ENCODE data around the gene RMND5B. TPM values are rescaled to one million over a fixed set of nuclear protein-coding genes. Genes with fewer than 3 reads are reported as not detected.

The RMND5B gene
- total RNA-seq, 1 experiment from 2014 or later, result 24.1 TPM

DNA sequence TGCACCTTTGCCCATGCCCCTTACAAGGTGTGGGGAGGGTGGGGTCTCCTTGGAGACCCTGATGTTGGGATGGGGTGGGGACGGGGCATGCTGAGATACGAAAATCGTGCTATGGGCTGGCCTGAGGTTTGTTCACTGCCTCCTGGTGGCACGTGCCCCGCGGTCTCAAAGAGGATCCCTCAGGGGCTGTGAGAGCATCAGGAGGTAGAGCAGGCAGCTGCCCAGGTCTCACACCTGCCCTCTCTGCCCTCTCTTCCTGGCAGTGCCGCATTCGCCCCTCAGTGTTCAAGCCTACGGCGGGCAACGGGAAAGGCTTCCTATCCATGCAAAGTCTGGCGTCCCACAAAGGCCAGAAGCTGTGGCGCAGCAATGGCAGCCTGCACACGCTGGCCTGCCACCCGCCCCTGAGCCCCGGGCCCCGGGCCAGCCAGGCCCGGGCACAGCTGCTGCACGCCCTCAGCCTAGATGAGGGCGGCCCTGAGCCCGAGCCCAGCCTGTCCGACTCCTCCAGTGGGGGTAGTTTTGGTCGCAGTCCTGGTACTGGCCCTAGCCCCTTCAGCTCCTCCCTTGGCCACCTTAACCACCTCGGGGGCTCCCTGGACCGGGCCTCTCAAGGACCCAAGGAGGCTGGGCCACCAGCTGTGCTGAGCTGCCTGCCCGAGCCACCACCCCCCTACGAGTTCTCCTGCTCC is 10.8 kb upstream of the RMND5B start:
- H3K4me3 ChIP-seq (replicated peaks in 1 of 2; ENCODE audit: low read depth in 1 of 2, low read length in 2 of 2), result no peak overlapping the region

More for the DNA sequence above, 10.8 kb upstream of the RMND5B start:
- H4K20me1 ChIP-seq (ENCODE audit: insufficient read depth), result no peaks in the 10 kb centered on the region
- no TSS peak for BruUV-seq (replicated peaks)
- H3K4me2 ChIP-seq (ENCODE audit: low read length), result no peak overlapping the region
- peaks cover 8% of the 10 kb centered on the region; the same call in 1 of the 2 replicates for H3K79me2 ChIP-seq (ENCODE audit: insufficient read depth, low read length)
- H2AFZ ChIP-seq (ENCODE audit: low read depth, low read length, poor library complexity, severe bottlenecking), result no peak overlapping the region
- H3K27ac ChIP-seq (ENCODE audit: low read depth, low read length), result no peak overlapping the region
- H3K9ac ChIP-seq (ENCODE audit: low read length), result no peak overlapping the region
- peaks cover 3 to 6% of the 10 kb centered on the region in 2 experiments for H3K4me1 ChIP-seq (ENCODE audit: control insufficient read depth in 1 of 2, insufficient read depth in 2 of 2, low read length in 2 of 2)
- RAD21 ChIA-PET (ENCODE audit: low non-redundant PET in 1 of 2, low total read pairs in 2 of 2, uncharacterized antibody in 2 of 2, unreplicated experiment in 2 of 2), result no interaction called here
- no peak for TF ChIP-seq FOSL1 (IDR thresholded peaks at IDR 0.05; ENCODE audit: low read depth)
- TF ChIP-seq, protein P1, sequence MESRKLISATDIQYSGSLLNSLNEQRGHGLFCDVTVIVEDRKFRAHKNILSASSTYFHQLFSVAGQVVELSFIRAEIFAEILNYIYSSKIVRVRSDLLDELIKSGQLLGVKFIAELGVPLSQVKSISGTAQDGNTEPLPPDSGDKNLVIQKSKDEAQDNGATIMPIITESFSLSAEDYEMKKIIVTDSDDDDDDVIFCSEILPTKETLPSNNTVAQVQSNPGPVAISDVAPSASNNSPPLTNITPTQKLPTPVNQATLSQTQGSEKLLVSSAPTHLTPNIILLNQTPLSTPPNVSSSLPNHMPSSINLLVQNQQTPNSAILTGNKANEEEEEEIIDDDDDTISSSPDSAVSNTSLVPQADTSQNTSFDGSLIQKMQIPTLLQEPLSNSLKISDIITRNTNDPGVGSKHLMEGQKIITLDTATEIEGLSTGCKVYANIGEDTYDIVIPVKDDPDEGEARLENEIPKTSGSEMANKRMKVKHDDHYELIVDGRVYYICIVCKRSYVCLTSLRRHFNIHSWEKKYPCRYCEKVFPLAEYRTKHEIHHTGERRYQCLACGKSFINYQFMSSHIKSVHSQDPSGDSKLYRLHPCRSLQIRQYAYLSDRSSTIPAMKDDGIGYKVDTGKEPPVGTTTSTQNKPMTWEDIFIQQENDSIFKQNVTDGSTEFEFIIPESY (IDR thresholded peaks at IDR 0.05; ENCODE audit: extremely low read depth, insufficient replicate concordance, low read length), result no peak
- TF ChIP-seq EZH2 (IDR thresholded peaks at IDR 0.05), result no peak
- TF ChIP-seq ZFX (IDR thresholded peaks at IDR 0.05), result no peak
- no peak for DNase-seq (ENCODE audit: low read depth, low spot score)
- H3K9me2 ChIP-seq (ENCODE audit: insufficient read depth), result no peaks in the 10 kb centered on the region
- POLR2A ChIA-PET, result no interaction called here
- CTCF ChIA-PET, result interaction anchor here (1.0 to 2.0 kb wide), 7 partner anchors 11 to 45 kb away, joined by 3 to 10 read pairs (median 4); partner anchors contain the start of gene RMND5B
- no peaks in the 10 kb centered on the region for H3K9me3 ChIP-seq (ENCODE audit: control insufficient read depth in 1 of 2, insufficient read depth in 1 of 2, low read depth in 1 of 2, low read length in 2 of 2)
- no peak for ATAC-seq
- no peaks in the 10 kb centered on the region for H3K27me3 ChIP-seq (ENCODE audit: insufficient read depth, low read length)
- no peaks in the 10 kb centered on the region; a peak in 1 of 4 replicates for H3K36me3 ChIP-seq (ENCODE audit: control insufficient read depth in 1 of 2, insufficient read depth in 2 of 2, low read length in 2 of 2)
- intact Hi-C loops (cut with micrococcal nuclease), result no loop called here

All from HCT116 (cell line).